Daoy (cell line): ENCODE measurements around the gene ADIG. TPM values are rescaled to one million over a fixed set of nuclear protein-coding genes. Genes with fewer than 3 reads are reported as not detected.
A peak's percentile ranks its signal among the peaks of the same experiment; 100 is the strongest.
"Not testable (repeated sequence)": the region's sequence is repeated elsewhere in the genome, so short reads cannot be mapped to it uniquely, and the experiment has no call there.

ENCODE experiments used
- DNase-seq: peaks from one replicate; pipeline ENCODE4 v3.0.0-alpha.2; 2015; ENCODE audit warnings: low read depth
- total RNA-seq: library from RNA; depleted of rRNA; stranded (reverse); fragments of >200 nt; shearing (Covaris generic); gene quantifications from 2 replicates; pipeline ENCODE4 v1.2.3, GENCODE V29; 2014

ADIG gene
- total RNA-seq, 1 experiment from 2014 or later = not detected

DNA sequence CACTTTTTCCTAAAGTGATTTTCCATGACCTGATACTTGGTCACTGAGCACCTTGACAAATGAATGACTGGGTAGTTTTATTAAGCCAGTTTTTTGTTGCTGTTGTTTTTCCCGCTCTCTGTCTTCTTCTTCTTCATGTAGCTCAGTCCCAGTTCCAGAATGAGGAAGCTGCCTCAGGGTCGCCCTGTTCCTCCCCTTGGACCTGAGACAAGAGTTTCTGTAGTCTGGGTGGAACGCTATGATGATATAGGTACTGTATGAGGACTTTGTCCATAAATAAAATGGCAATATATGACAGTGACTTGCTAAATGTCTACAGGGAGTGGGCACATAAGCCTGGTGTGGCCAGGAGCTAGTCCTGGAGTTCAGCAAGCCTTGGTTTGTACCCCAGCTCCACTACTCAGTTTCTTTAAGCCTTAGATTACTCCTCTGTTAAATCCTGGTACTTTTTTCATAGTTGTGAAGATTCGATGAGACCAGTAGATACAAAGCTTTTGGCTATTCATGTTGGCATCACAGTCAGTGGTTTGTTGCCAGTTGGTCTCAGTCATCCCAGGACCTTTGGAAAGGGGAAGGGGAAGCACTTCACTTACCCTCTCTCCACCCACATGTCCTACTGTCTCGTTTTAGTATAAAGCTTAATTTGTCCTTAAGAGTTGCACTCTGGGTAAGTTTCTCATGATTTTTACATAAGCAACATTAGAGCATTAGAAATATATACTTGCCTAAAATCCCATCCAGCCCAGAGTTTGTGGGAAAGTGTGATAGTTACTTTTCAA lies 11.1 kb upstream of the ADIG start:
- DNase-seq = no peak

DNA sequence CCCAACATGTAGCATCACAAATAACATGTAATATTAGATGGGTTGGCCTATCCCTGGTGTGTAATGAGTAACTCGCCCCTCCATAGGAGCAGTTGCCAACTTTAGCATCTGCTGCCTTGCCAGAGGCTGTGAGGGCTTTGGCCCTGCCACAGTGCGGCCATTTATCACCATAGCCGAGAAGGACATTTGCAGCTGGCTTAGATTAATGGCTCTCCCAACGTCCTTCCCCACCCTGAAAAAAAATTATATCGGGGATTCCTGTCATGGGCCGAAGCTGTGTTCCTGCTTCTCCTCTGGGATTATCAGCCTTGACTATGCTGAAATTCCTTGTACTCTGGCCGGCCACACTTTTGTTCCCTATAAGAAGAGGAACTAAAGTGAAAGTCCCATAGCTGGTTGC lies 7.6 kb upstream of the ADIG start:
- DNase-seq = no peak

- no peak for DNase-seq
Observed at GRCh38 chr20:38579219-38579910, 1.6 kb upstream of the ADIG start.

- DNase-seq = no peak
Observed at GRCh38 chr20:38579921-38580320, 1.1 kb upstream of the ADIG start.

- no peak for DNase-seq
Observed at GRCh38 chr20:38581830-38582358, 897 bp downstream of the ADIG start.

DNA sequence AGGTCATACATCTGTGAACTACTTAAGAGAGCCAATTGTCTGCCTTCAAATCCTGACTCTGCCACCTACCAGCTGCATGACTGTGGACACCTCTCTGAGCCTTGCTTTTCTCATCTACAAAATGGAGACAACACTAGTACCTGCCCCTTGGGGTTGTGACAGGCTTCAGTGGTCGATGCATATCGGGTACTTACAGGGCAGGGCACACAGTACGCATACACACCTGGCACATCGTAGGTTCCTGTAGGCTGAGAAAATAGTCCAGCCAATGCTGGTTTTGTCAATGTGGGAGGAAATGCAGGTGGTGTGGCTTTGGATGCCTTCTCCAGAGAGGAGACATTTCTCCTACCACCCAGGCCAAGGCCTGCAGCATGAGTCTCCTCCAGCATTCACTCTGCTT lies 2.3 kb downstream of the ADIG start:
- no peak for DNase-seq

GRCh38 chr20:38584099-38584763 lies 3.2 kb downstream of the ADIG start:
- DNase-seq = no peak

DNA sequence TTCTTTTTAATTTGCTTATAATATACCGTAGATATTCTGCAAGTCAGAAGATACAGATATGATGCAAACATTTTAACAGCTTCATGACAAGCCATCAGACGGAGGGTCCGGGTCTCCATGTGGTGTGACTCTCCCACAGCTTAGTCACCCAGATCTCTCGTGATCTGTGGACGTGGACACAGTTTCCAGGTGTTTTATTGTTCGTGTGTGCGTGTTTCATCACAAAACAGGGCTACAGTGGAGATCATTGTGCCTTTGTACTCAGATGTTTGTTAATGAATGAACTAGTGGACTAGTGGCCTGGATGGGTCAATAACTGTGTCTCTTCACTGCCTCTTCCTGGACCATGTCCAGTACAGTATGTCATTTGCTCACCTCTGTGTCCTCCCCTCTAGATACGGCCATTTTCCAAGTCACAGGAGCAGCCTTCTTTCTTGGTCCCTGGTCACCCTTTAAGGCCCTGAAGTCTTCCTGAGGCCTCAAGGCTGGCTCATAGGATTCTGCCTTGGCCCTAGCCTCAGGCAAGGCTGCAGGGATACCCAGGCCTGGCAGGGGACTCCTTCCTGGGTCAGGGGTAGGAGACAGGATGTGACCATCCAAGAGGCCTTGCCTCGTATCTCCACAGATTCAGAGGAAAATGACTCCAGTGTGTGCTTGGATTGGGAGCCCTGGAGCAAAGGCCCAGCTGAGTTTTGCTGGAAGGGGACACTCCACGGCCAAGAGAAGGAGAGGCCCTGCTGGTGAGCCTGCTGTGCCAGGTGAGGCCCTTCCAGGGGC lies 4.6 kb downstream of the ADIG start:
- DNase-seq = no peak

- no peak for DNase-seq
Observed at GRCh38 chr20:38586181-38586525, 5.2 kb downstream of the ADIG start.

DNA sequence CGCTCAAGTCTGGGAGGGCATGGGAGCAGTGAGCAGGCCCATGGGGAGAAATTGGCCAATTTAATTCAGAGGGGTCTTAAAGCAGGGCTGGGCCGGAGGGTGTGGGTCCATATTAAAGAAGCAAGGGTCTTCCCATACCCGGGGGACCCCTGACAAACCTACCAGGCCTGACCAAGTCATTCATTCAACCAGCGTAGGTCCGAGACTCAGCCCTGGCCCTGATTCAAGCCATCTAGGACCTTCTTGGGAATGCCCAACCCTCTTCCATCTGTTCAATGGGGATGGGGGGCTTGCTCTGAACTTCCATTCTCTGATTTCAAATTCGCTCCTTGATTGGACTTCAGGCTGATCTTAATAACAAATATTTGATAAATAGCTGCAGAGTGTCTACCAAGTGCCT lies 7.3 kb downstream of the ADIG start:
- DNase-seq = no peak

GRCh38 chr20:38589351-38589750 lies 8.4 kb downstream of the ADIG start:
- no peak for DNase-seq

DNA sequence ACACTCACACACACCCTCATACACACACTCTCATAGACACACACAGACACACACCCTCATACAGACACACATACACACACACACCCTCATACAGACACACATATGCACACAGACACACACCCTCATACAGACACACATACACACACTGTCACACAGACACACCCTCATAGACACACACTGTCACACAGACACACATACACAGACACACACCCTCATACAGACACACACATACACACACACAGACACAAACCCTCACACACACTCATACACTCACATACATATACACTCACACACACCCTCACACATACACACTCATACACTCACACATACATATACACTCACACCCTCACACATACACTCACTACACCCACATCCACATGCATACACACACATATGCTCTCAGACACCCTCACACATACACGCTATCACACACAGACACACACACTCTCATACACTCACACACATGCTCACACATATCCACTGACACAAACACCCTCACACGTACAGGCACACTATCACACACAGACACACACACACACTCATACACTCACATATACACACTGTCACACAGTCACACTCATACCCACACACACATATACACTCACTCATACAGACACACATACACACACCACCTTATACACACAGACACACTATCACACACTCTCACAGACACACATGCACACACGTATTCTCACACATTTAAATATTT lies 9.1 kb downstream of the ADIG start:
- DNase-seq = no peak

GRCh38 chr20:38590676-38591473 lies 9.9 kb downstream of the ADIG start:
- DNase-seq = no peak

- no peak for DNase-seq
Observed at GRCh38 chr20:38591474-38592410, 10.7 kb downstream of the ADIG start.

DNA sequence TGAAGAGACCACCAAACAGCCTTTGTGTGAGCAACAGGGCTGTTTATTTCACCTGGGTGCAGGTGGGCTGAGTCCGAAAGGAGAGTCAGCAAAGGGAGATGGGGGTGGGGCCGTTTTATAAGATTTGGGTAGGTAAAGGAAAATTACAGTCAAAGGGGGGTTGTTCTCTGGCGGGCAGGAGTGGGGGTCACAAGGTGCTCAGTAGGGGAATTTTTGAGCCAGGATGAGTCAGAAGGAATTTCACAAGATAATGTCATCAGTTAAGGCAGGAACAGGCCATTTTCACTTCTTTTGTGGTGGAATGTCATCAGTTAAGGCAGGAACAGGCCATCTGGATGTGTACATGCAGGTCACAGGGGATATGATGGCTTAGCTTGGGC lies 11.4 kb downstream of the ADIG start:
- not testable (repeated sequence) for DNase-seq

DNA sequence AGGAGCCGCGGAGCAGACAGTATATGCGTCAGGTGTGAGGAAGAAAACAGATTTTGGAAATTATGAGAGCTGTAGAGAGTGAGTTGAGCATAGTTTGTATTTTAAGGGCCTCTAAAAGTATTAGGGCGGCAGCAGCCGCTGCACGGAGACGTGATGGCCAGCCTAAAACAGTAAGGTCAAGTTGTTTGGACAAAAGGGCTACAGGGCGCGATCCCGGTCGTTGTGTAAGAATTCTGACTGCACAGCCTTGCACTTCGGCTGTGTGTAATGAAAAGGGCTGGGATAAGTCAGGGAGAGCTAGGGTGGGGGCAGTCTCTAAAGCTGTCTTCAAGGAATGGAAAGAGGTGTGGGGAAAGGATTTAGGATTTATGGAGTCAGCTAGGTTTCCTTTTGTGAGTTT lies 13.3 kb downstream of the ADIG start:
- DNase-seq = not testable (repeated sequence)

DNA sequence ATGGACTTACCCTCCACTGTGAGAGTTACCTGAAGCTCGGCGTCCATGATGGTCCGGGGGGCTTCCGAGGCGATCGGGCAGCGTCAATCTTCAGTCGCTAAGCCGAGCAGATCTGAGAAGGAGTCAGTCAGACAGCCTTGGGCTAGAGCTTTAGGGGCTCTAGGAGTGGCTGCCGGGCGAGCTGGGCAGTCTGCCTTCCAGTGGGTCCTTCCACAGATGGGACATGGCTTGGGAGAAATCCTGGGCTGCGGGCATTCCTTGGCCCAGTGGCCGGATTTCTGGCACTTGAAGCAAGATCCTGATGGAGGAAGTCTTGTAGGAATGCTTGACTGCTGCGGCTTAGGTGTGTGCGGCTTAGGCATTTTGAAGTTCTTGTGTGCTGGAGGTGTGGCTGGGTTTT lies 14.9 kb downstream of the ADIG start:
- not testable (repeated sequence) for DNase-seq

DNA sequence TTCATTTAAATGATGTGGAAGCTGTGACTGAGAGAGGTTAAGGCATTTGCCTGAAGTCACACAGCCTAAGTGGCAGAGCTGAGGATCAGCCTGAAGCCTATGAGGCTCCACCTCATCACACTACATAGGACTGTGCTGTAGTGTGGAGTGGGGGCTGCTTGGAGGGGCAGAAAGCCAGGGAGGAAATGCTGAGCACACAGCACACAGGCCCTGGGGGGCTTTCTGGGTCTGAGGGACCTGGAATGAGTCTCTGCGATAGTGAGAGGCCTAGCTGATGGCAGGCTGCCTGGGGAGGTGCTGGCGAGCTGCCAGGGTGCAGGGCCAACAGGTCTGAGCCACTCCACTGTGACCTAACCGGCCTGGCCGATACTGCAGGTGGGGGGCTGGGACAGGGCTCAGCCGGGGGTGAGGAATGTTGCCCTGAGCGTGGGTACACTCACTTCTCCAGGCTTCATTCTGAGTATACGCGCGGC lies 18.4 kb downstream of the ADIG start:
- DNase-seq = peak; percentile 38

GRCh38 chr20:38600057-38600456 lies 19.1 kb downstream of the ADIG start:
- DNase-seq = no peak
